HCT116 (cell line): ENCODE measurements around the gene BMP7. TPM values are rescaled to one million over a fixed set of nuclear protein-coding genes. Genes with fewer than 3 reads are reported as not detected.

Source experiments
- ATAC-seq: fragments of 200-7000 bp; cut with Tn5 transposase; 2 replicates; pipeline ENCODE4 v1.9.1; 2020; ENCODE audit warnings: mild to moderate bottlenecking, moderate library complexity
- BruUV-seq: library from RNA; stranded (reverse); fragments of 400-500 nt; replicated peaks from 2 replicates; lab custom pipeline; 2021; lab: Mats Ljungman, UMichigan
- CTCF ChIA-PET: fragments of 300-600 bp; sonication (Branson Sonifier 250); formaldehyde crosslinking; loops from one replicate; lab custom pipeline; 2021; ENCODE audit warnings: antibody characterized with exemption; lab: Charles Lee
- POLR2A ChIA-PET: fragments of 300-600, 350-600 bp; sonication (Branson Sonifier 250); formaldehyde crosslinking; loops from one replicate; lab custom pipeline; 2021; ENCODE audit warnings: antibody characterized with exemption; lab: Charles Lee
- RAD21 ChIA-PET, 2 experiments: fragments of 300-600 bp; sonication (Branson Sonifier 250); formaldehyde crosslinking; loops; one replicate each; lab custom pipeline; 2023; ENCODE audit warnings: low total read pairs in 2 of 2; ENCODE audit not compliant: uncharacterized antibody in 2 of 2, unreplicated experiment in 2 of 2, low non-redundant PET in 1 of 2; lab: Charles Lee
- DNase-seq: peaks from one replicate; pipeline ENCODE4 v3.0.0-alpha.2; 2010; ENCODE audit warnings: low read depth, low spot score
- H2AFZ ChIP-seq: fragments of 200-600 bp; shearing (Covaris generic), sonication (generic); 2 replicates; pipeline ENCODE4 v1.6.1; 2017; ENCODE audit warnings: low read depth, mixed run types, mixed read lengths, antibody characterized with exemption, low read length; ENCODE audit not compliant: poor library complexity, severe bottlenecking
- H3K27ac ChIP-seq: 2 replicates; pipeline ENCODE4 v1.5.1; 2012; ENCODE audit warnings: low read depth, low read length
- H3K27me3 ChIP-seq: fragments of 200-600 bp; sonication (generic); 2 replicates; pipeline ENCODE4 v1.6.1; 2016; ENCODE audit warnings: mixed run types, low read length, mixed read lengths; ENCODE audit not compliant: insufficient read depth
- H3K36me3 ChIP-seq, 2 experiments: fragments of 200-500 bp in 1 of 2; fragments of 200-600 bp in 1 of 2; sonication (Bioruptor generic) in 1 of 2; sonication (generic) in 1 of 2; 2 replicates each; pipeline versions ENCODE4 v1.5.1 to v1.6.1; 2014 to 2016; ENCODE audit warnings: low read length in 2 of 2, inconsistent platforms in 1 of 2, mixed read lengths in 1 of 2, mixed run types in 1 of 2; ENCODE audit not compliant: insufficient read depth in 2 of 2, control insufficient read depth in 1 of 2
- H3K4me1 ChIP-seq, 2 experiments: fragments of 200-600 bp in 1 of 2; sonication (generic) in 1 of 2; 2 replicates each; pipeline versions ENCODE4 v1.5.1 to v1.6.1; 2012 to 2017; ENCODE audit warnings: low read length in 2 of 2, inconsistent platforms in 1 of 2, mild to moderate bottlenecking in 1 of 2, mixed read lengths in 1 of 2, mixed run types in 1 of 2, moderate library complexity in 1 of 2; ENCODE audit not compliant: insufficient read depth in 2 of 2, control insufficient read depth in 1 of 2
- H3K4me2 ChIP-seq: fragments of 200-600 bp; sonication (generic); 2 replicates; pipeline ENCODE4 v1.6.1; 2017; ENCODE audit warnings: mixed run types, low read length, mixed read lengths
- H3K4me3 ChIP-seq, 2 experiments: fragments of 200-600 bp in 1 of 2; sonication (generic) in 1 of 2; replicated peaks in 1 of 2; 2 replicates each; pipeline ENCODE4 v1.5.1; 2011 to 2016; ENCODE audit warnings: low read length in 2 of 2, control low read depth in 1 of 2, low read depth in 1 of 2, mild to moderate bottlenecking in 1 of 2, mixed read lengths in 1 of 2, mixed run types in 1 of 2
- H3K79me2 ChIP-seq: fragments of 200-600 bp; sonication (generic); 2 replicates; pipeline ENCODE4 v1.6.1; 2017; ENCODE audit warnings: mild to moderate bottlenecking, mixed run types, low read length, moderate library complexity, mixed read lengths; ENCODE audit not compliant: insufficient read depth
- H3K9ac ChIP-seq: fragments of 200-600 bp; sonication (generic); 2 replicates; pipeline ENCODE4 v1.6.1; 2016; ENCODE audit warnings: low read length, mixed read lengths
- H3K9me2 ChIP-seq: fragments of 200-600 bp; sonication (generic), shearing (Covaris generic); 2 replicates; pipeline ENCODE4 v1.6.1; 2017; ENCODE audit warnings: mixed run types, mild to moderate bottlenecking, moderate library complexity; ENCODE audit not compliant: insufficient read depth
- H3K9me3 ChIP-seq, 2 experiments: fragments of 200-500 bp in 1 of 2; fragments of 200-600 bp in 1 of 2; sonication (Bioruptor generic) in 1 of 2; sonication (generic) in 1 of 2; 2 replicates each; pipeline ENCODE4 v1.6.1; 2014 to 2017; ENCODE audit warnings: low read length in 2 of 2, mixed read lengths in 2 of 2, inconsistent platforms in 1 of 2, low read depth in 1 of 2, mild to moderate bottlenecking in 1 of 2, mixed run types in 1 of 2, moderate library complexity in 1 of 2; ENCODE audit not compliant: control insufficient read depth in 1 of 2, insufficient read depth in 1 of 2
- H4K20me1 ChIP-seq: fragments of 200-600 bp; sonication (generic), shearing (Covaris generic); 2 replicates; pipeline ENCODE4 v1.6.1; 2017; ENCODE audit warnings: mixed run types, mild to moderate bottlenecking, moderate library complexity; ENCODE audit not compliant: insufficient read depth
- EZH2 ChIP-seq: fragments of 200-600 bp; sonication (generic); IDR thresholded peaks from 2 replicates; pipeline ENCODE4 v1.6.1; 2017; ENCODE audit warnings: antibody characterized with exemption, mixed run types
- POLR2A ChIP-seq: IDR thresholded peaks from 2 replicates; pipeline ENCODE4 v1.7.0; 2011; ENCODE audit warnings: borderline replicate concordance; ENCODE audit not compliant: insufficient read depth, insufficient read length; ENCODE audit errors: extremely low read depth
- SIN3A ChIP-seq: IDR thresholded peaks from 2 replicates; pipeline ENCODE4 v1.6.1; 2012; ENCODE audit warnings: low read depth
- SRF ChIP-seq: IDR thresholded peaks from 2 replicates; pipeline ENCODE4 v1.6.1; 2012; ENCODE audit warnings: low read depth
- intact Hi-C: fragments of 100-400 bp; cut with micrococcal nuclease; formaldehyde crosslinking; loops from 2 replicates; pipeline ENCODE4 v1.10.0; 2022
- total RNA-seq: library from RNA; stranded (reverse); gene quantifications from one replicate; pipeline ENCODE4 v1.2.1, GENCODE V29; 2021; ENCODE audit not compliant: unreplicated experiment
- TF ChIP-seq, protein P1 (sequence below): IDR thresholded peaks from 2 replicates; pipeline ENCODE4 v1.6.1; 2012; ENCODE audit warnings: low read depth
- TF ChIP-seq, protein P2 (sequence below), 3 experiments: fragments of 200-600 bp in 1 of 3; sonication (generic) in 1 of 3; IDR thresholded peaks in 2 of 3; conservative IDR thresholded peaks in 1 of 3; 2 replicates each; pipeline ENCODE4 v1.5.1; 2012 to 2017; ENCODE audit warnings: low read depth in 2 of 3, low read length in 2 of 3, antibody characterized with exemption in 1 of 3, borderline replicate concordance in 1 of 3, control low read depth in 1 of 3, mild to moderate bottlenecking in 1 of 3, mixed read lengths in 1 of 3, mixed run types in 1 of 3, moderate library complexity in 1 of 3; ENCODE audit not compliant: insufficient read depth in 1 of 3
- TF ChIP-seq, protein P3 (sequence below): IDR thresholded peaks from 2 replicates; pipeline ENCODE4 v1.6.1; 2011; ENCODE audit warnings: mild to moderate bottlenecking, low read length, moderate library complexity; ENCODE audit not compliant: insufficient replicate concordance; ENCODE audit errors: extremely low read depth

BMP7 gene
- total RNA-seq, 1 experiment from 2014 or later: 7.0 TPM

DNA sequence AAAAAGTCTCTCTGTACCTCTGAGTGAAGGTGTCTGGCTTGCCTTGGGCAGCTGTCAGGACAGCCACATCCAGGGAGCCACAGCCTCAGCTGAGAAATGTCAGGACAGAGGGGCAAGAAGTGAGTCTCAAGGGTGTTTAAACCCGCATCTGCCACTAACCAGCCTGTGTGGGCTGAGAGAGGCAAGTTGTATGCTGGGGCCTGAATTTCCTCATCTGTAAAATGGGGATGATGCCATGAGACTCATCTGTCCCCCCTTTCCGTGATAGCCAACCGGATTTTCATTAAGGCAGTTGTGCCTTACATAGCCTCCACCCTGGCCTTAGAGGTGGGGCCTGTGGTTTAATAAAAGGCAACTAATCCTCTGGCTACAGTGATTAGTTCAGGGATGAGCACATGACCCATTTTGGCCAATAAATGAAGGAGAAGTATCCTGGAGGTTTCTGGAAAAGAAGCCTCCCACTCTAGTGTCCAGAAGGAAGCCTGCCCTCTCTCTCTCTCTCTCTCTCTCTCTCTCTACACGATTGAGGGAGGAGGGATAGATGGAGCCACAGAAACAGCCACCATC is 79.3 kb downstream of the BMP7 start:
- Histone ChIP-seq H3K79me2 (no peaks in the 10 kb centered on the region), H2AFZ (no peak overlapping the region), H3K4me3 (no peak overlapping the region), H3K4me2 (no peak overlapping the region), H3K27ac (no peak overlapping the region), H3K27me3 (no peaks in the 10 kb centered on the region), H3K36me3 (no peaks in the 10 kb centered on the region), H3K4me1 (peaks cover 0 to 13% of the 10 kb centered on the region in 2 experiments; a peak in 2 of 4 replicates), H3K9me3 (no peaks in the 10 kb centered on the region), H3K9ac (no peak overlapping the region), H3K9me2 (no peaks in the 10 kb centered on the region), H4K20me1 (no peaks in the 10 kb centered on the region)
- intact Hi-C loops: no loop called here
- ChIA-PET RAD21 (no interaction called here), POLR2A (no interaction called here), CTCF (no interaction called here)
- no TSS peak for BruUV-seq
- DNase-seq (no peak), ATAC-seq (peak; percentile 62)
- TF ChIP-seq EZH2 (no peak), SRF (no peak), POLR2A (no peak), SIN3A (no peak)
- TF ChIP-seq, protein P1, sequence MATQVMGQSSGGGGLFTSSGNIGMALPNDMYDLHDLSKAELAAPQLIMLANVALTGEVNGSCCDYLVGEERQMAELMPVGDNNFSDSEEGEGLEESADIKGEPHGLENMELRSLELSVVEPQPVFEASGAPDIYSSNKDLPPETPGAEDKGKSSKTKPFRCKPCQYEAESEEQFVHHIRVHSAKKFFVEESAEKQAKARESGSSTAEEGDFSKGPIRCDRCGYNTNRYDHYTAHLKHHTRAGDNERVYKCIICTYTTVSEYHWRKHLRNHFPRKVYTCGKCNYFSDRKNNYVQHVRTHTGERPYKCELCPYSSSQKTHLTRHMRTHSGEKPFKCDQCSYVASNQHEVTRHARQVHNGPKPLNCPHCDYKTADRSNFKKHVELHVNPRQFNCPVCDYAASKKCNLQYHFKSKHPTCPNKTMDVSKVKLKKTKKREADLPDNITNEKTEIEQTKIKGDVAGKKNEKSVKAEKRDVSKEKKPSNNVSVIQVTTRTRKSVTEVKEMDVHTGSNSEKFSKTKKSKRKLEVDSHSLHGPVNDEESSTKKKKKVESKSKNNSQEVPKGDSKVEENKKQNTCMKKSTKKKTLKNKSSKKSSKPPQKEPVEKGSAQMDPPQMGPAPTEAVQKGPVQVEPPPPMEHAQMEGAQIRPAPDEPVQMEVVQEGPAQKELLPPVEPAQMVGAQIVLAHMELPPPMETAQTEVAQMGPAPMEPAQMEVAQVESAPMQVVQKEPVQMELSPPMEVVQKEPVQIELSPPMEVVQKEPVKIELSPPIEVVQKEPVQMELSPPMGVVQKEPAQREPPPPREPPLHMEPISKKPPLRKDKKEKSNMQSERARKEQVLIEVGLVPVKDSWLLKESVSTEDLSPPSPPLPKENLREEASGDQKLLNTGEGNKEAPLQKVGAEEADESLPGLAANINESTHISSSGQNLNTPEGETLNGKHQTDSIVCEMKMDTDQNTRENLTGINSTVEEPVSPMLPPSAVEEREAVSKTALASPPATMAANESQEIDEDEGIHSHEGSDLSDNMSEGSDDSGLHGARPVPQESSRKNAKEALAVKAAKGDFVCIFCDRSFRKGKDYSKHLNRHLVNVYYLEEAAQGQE: no peak
- TF ChIP-seq, protein P2, sequence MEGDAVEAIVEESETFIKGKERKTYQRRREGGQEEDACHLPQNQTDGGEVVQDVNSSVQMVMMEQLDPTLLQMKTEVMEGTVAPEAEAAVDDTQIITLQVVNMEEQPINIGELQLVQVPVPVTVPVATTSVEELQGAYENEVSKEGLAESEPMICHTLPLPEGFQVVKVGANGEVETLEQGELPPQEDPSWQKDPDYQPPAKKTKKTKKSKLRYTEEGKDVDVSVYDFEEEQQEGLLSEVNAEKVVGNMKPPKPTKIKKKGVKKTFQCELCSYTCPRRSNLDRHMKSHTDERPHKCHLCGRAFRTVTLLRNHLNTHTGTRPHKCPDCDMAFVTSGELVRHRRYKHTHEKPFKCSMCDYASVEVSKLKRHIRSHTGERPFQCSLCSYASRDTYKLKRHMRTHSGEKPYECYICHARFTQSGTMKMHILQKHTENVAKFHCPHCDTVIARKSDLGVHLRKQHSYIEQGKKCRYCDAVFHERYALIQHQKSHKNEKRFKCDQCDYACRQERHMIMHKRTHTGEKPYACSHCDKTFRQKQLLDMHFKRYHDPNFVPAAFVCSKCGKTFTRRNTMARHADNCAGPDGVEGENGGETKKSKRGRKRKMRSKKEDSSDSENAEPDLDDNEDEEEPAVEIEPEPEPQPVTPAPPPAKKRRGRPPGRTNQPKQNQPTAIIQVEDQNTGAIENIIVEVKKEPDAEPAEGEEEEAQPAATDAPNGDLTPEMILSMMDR (IDR thresholded peaks at IDR 0.05 in 2 of 3, conservative IDR thresholded peaks at IDR 0.05 in 1 of 3; ENCODE audit: borderline replicate concordance in 1 of 3, insufficient read depth in 1 of 3, low read depth in 2 of 3, low read length in 2 of 3): no peak
- TF ChIP-seq, protein P3, sequence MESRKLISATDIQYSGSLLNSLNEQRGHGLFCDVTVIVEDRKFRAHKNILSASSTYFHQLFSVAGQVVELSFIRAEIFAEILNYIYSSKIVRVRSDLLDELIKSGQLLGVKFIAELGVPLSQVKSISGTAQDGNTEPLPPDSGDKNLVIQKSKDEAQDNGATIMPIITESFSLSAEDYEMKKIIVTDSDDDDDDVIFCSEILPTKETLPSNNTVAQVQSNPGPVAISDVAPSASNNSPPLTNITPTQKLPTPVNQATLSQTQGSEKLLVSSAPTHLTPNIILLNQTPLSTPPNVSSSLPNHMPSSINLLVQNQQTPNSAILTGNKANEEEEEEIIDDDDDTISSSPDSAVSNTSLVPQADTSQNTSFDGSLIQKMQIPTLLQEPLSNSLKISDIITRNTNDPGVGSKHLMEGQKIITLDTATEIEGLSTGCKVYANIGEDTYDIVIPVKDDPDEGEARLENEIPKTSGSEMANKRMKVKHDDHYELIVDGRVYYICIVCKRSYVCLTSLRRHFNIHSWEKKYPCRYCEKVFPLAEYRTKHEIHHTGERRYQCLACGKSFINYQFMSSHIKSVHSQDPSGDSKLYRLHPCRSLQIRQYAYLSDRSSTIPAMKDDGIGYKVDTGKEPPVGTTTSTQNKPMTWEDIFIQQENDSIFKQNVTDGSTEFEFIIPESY: no peak
